HG03442 (cell line): Measurements from ENCODE around the gene BCS1L.

Experiments
- ATAC-seq: cut with Tn5 transposase; IDR thresholded peaks from one replicate; pipeline ENCODE4 v1.9.1; 2021; ENCODE audit warnings: mild to moderate bottlenecking, moderate library complexity; ENCODE audit not compliant: unreplicated experiment

Gene BCS1L

GRCh38 chr2:218659258-218659987 is at the start of gene BCS1L, which contains the start of gene ZNF142:
Gene BCS1L, plus strand, starts transcription at chr2:218659683. Its CDS starts 1,305 bp downstream, at chr2:218660988.
Gene ZNF142, minus strand, starts transcription at chr2:218659623. Its CDS starts 3,194 bp downstream, at chr2:218656429.
- ATAC-seq, result peak; percentile 90

- ATAC-seq, result no peak
These were observed 43.6 kb upstream of the BCS1L start for GRCh38 chr2:218615868-218616315.

- no peak for ATAC-seq
These were observed 41.2 kb upstream of the BCS1L start for GRCh38 chr2:218618102-218618860.

GRCh38 chr2:218621007-218621406 is 38.5 kb upstream of the BCS1L start:
- ATAC-seq, result no peak

GRCh38 chr2:218622606-218623365 is 36.7 kb upstream of the BCS1L start:
- no peak for ATAC-seq

- no peak for ATAC-seq
These were observed 36.1 kb upstream of the BCS1L start for GRCh38 chr2:218623366-218623705.

- ATAC-seq, result no peak
These were observed 33.1 kb upstream of the BCS1L start for GRCh38 chr2:218626369-218626768.

- ATAC-seq, result no peak
These were observed 31.5 kb upstream of the BCS1L start for GRCh38 chr2:218627939-218628338.

GRCh38 chr2:218631837-218632236 is 27.6 kb upstream of the BCS1L start:
- no peak for ATAC-seq

GRCh38 chr2:218635719-218636118 is 23.8 kb upstream of the BCS1L start:
- no peak for ATAC-seq

- ATAC-seq, result no peak
These were observed 21.1 kb upstream of the BCS1L start for GRCh38 chr2:218638372-218638771.

- no peak for ATAC-seq
These were observed 17.3 kb upstream of the BCS1L start for GRCh38 chr2:218642121-218642656.

- no peak for ATAC-seq
These were observed 16.7 kb upstream of the BCS1L start for GRCh38 chr2:218642786-218643185.

GRCh38 chr2:218643751-218644310 is 15.7 kb upstream of the BCS1L start:
- no peak for ATAC-seq

- ATAC-seq, result no peak
These were observed 14.8 kb upstream of the BCS1L start for GRCh38 chr2:218644721-218645120.

- ATAC-seq, result no peak
These were observed 14.4 kb upstream of the BCS1L start for GRCh38 chr2:218645126-218645525.

- ATAC-seq, result peak; percentile 67
These were observed 11.2 kb upstream of the BCS1L start for GRCh38 chr2:218648088-218648786.

GRCh38 chr2:218648787-218649100 is 10.7 kb upstream of the BCS1L start:
- ATAC-seq, result no peak

- ATAC-seq, result no peak
These were observed 3.7 kb upstream of the BCS1L start for GRCh38 chr2:218655751-218656150.

GRCh38 chr2:218658671-218659257 is 719 bp upstream of the BCS1L start:
- ATAC-seq, result peak; percentile 35
